Prostate gland (tissue), 2 donors: ENCODE measurements around the gene SIPA1. TPM values are rescaled to one million over a fixed set of nuclear protein-coding genes. Genes with fewer than 3 reads are reported as not detected.
A peak's percentile ranks its signal among the peaks of the same experiment; 100 is the strongest.

Experiments
- DNase-seq: peaks from one replicate; pipeline ENCODE4 v3.0.0-alpha.2; 2019; ENCODE audit warnings: low spot score
- H3K27ac ChIP-seq, 2 donors: fragments of 200-600 bp; sonication (generic); 2 replicates each; pipeline ENCODE4 v1.5.1; 2017 to 2019
- H3K27me3 ChIP-seq: fragments of 200-600 bp; sonication (generic); replicated peaks from 2 replicates; pipeline ENCODE4 v1.5.1; 2019; ENCODE audit not compliant: insufficient read depth
- H3K36me3 ChIP-seq, 2 donors: fragments of 200-600 bp; sonication (generic); 1 replicate in 1 of 2; 2 replicates in 1 of 2; pipeline versions ENCODE4 v1.5.1 to v1.8.1; 2017 to 2019
- H3K4me1 ChIP-seq: fragments of 200-600 bp; sonication (generic); replicated peaks from 2 replicates; pipeline ENCODE4 v1.5.1; 2019
- H3K4me3 ChIP-seq, 2 donors: fragments of 200-600 bp; sonication (generic); 2 replicates each; pipeline ENCODE4 v1.5.1; 2017 to 2019
- H3K9me3 ChIP-seq: fragments of 200-600 bp; sonication (generic); 2 replicates; pipeline ENCODE4 v1.5.1; 2017
- CTCF ChIP-seq, 4 experiments: fragments of 200-600 bp in 2 of 4; fragments of 450-650 bp in 2 of 4; sonication (generic) in 2 of 4; IDR thresholded peaks; 1 replicate in 3 of 4; 2 replicates in 1 of 4; pipeline ENCODE4 v1.5.1; 2016 to 2019; ENCODE audit warnings: antibody characterized with exemption in 4 of 4, mild to moderate bottlenecking in 2 of 4, moderate library complexity in 2 of 4
- POLR2A ChIP-seq: fragments of 450-650 bp; IDR thresholded peaks from one replicate; pipeline ENCODE4 v1.6.1; 2016; ENCODE audit warnings: antibody characterized with exemption, mild to moderate bottlenecking
- POLR2AphosphoS5 ChIP-seq: sonication (generic); formaldehyde crosslinking; IDR thresholded peaks from one replicate; pipeline ENCODE4 v1.6.1; 2017; ENCODE audit warnings: antibody characterized with exemption
- WGBS: methylation state at CpG from one replicate; pipeline ENCODE4 v1.1.5; 2018; 5-methylcytosine and 5-hydroxymethylcytosine counted together
- intact Hi-C: fragments of 100-400 bp; cut with DNase I; formaldehyde crosslinking; loops from one replicate; pipeline ENCODE4 v1.14.2; 2022
- total RNA-seq, 2 donors: library from RNA; depleted of rRNA; stranded (reverse); fragments of >200 nt; gene quantifications; one replicate each; pipeline ENCODE4 v1.1.0, GENCODE V29; 2016

Gene SIPA1
- total RNA-seq, 2 donors from 2014 or later = 38.2 to 45.2 TPM

GRCh38 chr11:65623852-65624616, 13.9 kb upstream of the SIPA1 start:
- 95% methylated on average over 23 of the region's 25 CpGs for WGBS
- H3K4me3 ChIP-seq = no peak overlapping the region

DNA sequence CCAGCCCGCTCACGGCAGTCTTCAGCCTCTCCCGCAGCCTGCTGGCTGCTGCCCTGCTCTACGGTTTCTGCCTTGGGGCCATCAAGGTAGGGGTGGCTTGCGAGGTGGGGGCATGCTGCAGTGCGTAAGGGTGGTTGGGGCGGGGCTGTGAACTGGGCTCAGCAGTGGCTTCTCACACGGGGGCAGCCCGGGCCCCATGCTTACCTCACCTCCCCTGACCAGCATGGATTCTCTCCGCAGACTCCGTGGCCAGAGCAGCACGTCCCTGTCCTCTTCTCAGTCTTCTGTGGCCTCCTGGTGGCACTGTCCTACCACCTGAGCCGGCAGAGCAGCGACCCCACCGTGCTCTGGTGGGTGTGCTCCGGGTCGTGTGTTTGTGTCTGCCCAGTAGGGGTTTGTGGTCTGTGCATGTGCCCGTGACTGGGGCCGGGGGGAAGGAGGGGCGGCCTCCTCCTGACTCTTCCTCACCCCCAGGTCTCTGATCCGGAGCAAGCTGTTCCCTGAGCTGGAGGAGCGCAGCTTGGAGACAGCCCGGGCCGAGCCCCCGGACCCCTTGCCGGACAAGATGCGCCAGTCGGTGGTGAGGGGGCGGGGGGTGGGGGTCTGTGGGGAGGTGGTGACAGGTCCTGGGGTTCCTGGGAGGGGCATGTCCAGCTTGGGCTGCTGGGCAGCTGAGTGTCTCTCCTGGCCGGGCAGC, 12.8 kb upstream of the SIPA1 start:
- H3K4me3 ChIP-seq = no peak overlapping the region
- WGBS = 84% methylated on average over 23 of the region's 30 CpGs
- H3K4me1 ChIP-seq = no peaks in the 10 kb centered on the region
- H3K9me3 ChIP-seq = no peaks in the 10 kb centered on the region
- peaks cover 4 to 33% of the 10 kb centered on the region in 2 donors for H3K36me3 ChIP-seq
- intact Hi-C loops = loop anchor here (10.0 kb wide), 1 partner anchor 150 kb away; no protein-coding TSS in a partner anchor
- no peak for TF ChIP-seq CTCF (IDR thresholded peaks at IDR 0.05)
- TF ChIP-seq POLR2A = no peak
- TF ChIP-seq POLR2AphosphoS5 = no peak
- no peaks in the 10 kb centered on the region for H3K27me3 ChIP-seq
- H3K27ac ChIP-seq = no peak overlapping the region
- DNase-seq = no peak

More at GRCh38 chr11:65623852-65624616, 13.9 kb upstream of the SIPA1 start:
- no peaks in the 10 kb centered on the region for H3K27me3 ChIP-seq
- H3K27ac ChIP-seq = no peak overlapping the region
- H3K4me1 ChIP-seq = no peaks in the 10 kb centered on the region
- H3K9me3 ChIP-seq = no peaks in the 10 kb centered on the region
- DNase-seq = no peak
- no peak for TF ChIP-seq POLR2AphosphoS5
- TF ChIP-seq CTCF (IDR thresholded peaks at IDR 0.05) = no peak
- TF ChIP-seq POLR2A = no peak
- peaks cover 10 to 33% of the 10 kb centered on the region in 2 donors for H3K36me3 ChIP-seq
- intact Hi-C loops = loop anchor here (10.0 kb wide), 1 partner anchor 151 kb away; no protein-coding TSS in a partner anchor

DNA sequence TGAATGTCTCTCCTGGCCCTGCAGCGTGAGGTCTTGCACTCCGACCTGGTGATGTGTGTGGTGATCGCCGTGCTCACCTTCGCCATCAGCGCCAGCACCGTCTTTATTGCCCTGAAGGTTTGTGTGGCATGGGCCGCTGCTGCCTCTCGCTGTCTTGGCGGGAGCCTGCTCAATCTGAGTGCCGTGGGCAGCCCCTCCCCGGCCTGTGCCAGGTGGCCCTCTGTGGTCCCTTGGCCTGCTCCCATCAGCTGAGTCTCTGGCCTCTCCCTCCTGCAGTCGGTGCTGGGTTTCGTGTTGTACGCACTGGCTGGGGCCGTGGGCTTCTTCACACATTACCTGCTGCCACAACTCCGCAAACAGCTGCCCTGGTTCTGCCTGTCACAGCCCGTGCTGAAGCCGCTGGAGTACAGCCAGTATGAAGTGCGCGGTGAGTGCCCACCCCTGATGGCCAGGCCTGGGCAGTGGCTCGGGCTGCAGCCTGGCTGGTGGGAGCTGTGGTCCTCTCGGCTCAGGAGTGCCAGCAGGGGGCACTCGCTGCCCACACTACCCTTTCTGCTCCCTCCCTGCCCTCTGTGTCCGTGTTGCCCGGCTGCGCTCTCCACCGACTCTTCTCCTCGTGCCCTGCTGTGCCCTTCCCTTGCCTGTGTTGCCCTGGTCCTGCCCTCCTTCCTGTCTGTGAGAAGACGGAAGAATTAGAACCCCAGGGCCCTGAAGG, 12.1 kb upstream of the SIPA1 start:
- Histone ChIP-seq H3K36me3 (peaks cover 4 to 33% of the 10 kb centered on the region in 2 donors), H3K27me3 (no peaks in the 10 kb centered on the region), H3K27ac (no peak overlapping the region), H3K9me3 (no peaks in the 10 kb centered on the region), H3K4me1 (no peaks in the 10 kb centered on the region), H3K4me3 (no peak overlapping the region)
- DNase-seq = peak; percentile 38
- WGBS = 61% methylated on average over 30 of the region's 30 CpGs
- peak in 3 of 4 experiments; percentile 41 to 73 (median 58) for TF ChIP-seq CTCF (IDR thresholded peaks at IDR 0.05)
- no peak for TF ChIP-seq POLR2A
- TF ChIP-seq POLR2AphosphoS5 = no peak
- intact Hi-C loops = loop anchor here (10.0 kb wide), 1 partner anchor 149 kb away; no protein-coding TSS in a partner anchor

DNA sequence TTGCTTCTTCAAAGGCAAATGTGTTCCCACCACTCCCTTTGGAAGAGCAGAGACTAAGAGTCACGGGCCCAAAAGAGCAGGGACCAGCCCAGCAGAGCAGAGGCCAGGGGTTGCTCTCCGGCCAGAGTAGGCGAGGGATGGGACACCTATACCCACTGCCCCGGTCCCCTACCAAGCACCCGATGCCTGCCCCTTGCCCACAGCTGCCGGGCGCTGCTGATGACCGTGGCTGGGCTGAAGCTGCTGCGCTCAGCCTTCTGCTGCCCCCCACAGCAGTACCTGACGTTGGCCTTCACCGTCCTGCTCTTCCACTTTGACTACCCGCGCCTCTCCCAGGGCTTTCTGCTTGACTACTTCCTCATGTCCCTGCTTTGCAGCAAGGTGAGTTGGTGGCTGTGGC, 10.7 kb upstream of the SIPA1 start:
- no peaks in the 10 kb centered on the region for H3K9me3 ChIP-seq
- no peak overlapping the region for H3K4me3 ChIP-seq
- H3K36me3 ChIP-seq = peaks cover 4 to 33% of the 10 kb centered on the region in 2 donors
- DNase-seq = no peak
- TF ChIP-seq POLR2AphosphoS5 (no peak), POLR2A (no peak), CTCF (IDR thresholded peaks at IDR 0.05) (no peak)
- H3K27ac ChIP-seq = no peak overlapping the region
- H3K4me1 ChIP-seq = no peaks in the 10 kb centered on the region
- H3K27me3 ChIP-seq = no peaks in the 10 kb centered on the region
- WGBS = 90% methylated on average over 13 of the region's 13 CpGs
- intact Hi-C loops = loop anchor here (10.0 kb wide), 1 partner anchor 148 kb away; no protein-coding TSS in a partner anchor
